ENCODE measurements around the gene NDFIP1.

NDFIP1 gene

DNA sequence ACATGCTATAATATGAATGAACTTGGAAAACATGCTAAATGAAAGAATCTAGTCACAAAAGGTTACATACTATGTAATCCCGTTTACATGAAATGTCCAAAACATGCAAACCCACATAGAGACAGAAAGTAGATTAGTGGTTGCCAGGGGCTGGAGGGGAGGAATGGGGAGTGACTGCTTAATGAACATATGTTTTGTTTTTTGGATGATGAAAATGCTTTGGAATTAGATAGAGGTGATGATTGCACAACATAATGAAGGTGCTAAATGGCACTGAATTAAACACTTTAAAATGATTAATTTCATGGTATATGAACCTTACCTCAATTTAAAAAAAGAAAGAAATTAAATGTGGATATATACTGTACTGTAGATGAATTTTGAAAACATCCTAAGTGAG lies 17.6 kb upstream of the NDFIP1 start:
- no peaks in the 10 kb centered on the region for H3K36me3 ChIP-seq
- H3K9ac ChIP-seq = no peak overlapping the region
- H3K4me3 ChIP-seq = no peak overlapping the region
- no peaks in the 10 kb centered on the region for H3K27me3 ChIP-seq
- no peak overlapping the region for H3K4me2 ChIP-seq
- TF ChIP-seq Cebpa-rat (IDR thresholded peaks at IDR 0.05) = no peak
- no peaks in the 10 kb centered on the region for H3K9me3 ChIP-seq
- peaks cover 12% of the 10 kb centered on the region for H3K4me1 ChIP-seq
- no peak overlapping the region for H3K27ac ChIP-seq
- no peaks in the 10 kb centered on the region for H4K20me1 ChIP-seq

DNA sequence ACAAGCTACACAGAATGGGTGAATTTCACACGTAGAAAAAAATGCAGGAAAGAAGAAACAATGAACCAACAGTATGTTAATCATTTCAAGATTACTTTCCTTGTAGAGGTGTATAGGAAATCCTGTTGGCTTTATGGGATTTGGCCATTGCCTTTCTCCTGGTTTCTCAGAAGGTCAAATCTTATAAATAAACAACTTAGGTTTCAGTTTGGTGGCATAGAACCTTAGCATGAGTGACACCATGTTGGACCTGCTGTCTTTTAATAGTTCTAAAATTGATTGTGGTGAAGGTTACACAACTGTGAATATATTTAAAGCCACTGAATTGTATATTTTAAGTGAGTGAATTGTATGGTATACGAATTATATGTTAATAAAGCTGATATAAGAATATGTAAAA lies 16.7 kb upstream of the NDFIP1 start:
- Histone ChIP-seq H3K9me3 (no peaks in the 10 kb centered on the region), H3K4me2 (no peak overlapping the region), H3K4me1 (peaks cover 12% of the 10 kb centered on the region), H4K20me1 (no peaks in the 10 kb centered on the region), H3K9ac (no peak overlapping the region), H3K27ac (no peak overlapping the region), H3K36me3 (no peaks in the 10 kb centered on the region), H3K27me3 (no peaks in the 10 kb centered on the region), H3K4me3 (no peak overlapping the region)
- TF ChIP-seq Cebpa-rat (IDR thresholded peaks at IDR 0.05) = no peak

DNA sequence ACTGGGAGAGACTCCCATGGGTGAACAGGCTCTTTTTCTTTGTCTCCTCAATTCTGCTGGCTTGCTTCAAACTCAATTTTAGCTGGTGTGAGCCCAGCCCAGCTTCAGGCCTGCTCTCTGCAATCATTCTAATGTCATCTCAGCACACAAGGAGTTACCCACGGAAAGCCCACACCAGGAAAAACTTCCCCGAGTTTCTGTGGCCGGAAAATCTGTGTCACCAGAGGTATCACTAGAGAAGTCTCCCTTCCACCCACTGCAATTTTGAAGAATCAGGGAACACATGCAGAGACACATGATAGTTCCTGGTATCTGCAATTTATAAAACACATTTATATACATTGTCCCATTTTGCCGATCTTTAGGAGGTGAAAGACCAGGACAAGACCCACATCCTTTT lies 13.5 kb upstream of the NDFIP1 start:
- Histone ChIP-seq H3K4me3 (no peak overlapping the region), H3K27me3 (no peaks in the 10 kb centered on the region), H3K4me2 (no peak overlapping the region; the same call in 1 of the 2 replicates), H3K27ac (no peak overlapping the region), H3K9me3 (no peaks in the 10 kb centered on the region), H3K9ac (no peak overlapping the region), H4K20me1 (no peaks in the 10 kb centered on the region), H3K36me3 (no peaks in the 10 kb centered on the region), H3K4me1 (peaks cover 12% of the 10 kb centered on the region)
- TF ChIP-seq Cebpa-rat (IDR thresholded peaks at IDR 0.05) = no peak

DNA sequence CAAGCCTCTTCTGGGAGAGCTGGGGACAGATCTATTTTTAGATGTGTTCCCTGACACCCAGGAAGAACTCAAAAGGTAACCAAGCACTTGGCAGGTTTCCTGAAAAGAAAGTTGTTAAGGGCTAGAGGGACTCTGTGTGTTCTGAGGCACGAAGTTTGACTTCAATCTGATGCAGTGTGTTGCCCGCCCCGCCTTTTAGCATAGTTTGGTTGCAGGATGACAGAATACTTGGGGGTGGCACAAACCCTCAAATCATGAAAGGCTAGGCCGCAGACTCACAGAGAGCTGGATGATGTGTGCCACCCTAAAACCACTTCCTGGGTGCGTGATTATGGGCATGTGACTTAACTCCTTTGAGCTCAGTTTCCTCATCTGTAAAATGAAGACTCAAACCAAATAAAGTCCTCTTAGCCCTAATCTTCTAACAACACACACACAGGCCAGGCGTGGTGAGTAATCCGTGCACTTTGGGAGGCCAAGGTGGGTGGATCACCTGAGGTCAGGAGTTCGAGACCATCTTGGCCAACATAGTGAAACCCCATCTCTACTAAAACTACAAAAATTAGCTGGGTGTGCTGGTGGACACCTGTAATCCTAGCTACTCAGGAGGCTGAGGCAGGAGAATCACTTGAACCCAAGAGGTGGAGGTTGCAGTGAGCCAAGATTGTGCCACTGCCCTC lies 12.8 kb upstream of the NDFIP1 start:
- Histone ChIP-seq H3K4me3 (no peak overlapping the region), H3K9ac (no peak overlapping the region), H3K9me3 (no peaks in the 10 kb centered on the region), H3K36me3 (no peaks in the 10 kb centered on the region), H3K4me1 (peaks cover 12% of the 10 kb centered on the region), H4K20me1 (no peaks in the 10 kb centered on the region), H3K4me2 (peak overlapping the region; percentile 20), H3K27me3 (no peaks in the 10 kb centered on the region), H3K27ac (no peak overlapping the region)
- no peak for TF ChIP-seq Cebpa-rat (IDR thresholded peaks at IDR 0.05)

DNA sequence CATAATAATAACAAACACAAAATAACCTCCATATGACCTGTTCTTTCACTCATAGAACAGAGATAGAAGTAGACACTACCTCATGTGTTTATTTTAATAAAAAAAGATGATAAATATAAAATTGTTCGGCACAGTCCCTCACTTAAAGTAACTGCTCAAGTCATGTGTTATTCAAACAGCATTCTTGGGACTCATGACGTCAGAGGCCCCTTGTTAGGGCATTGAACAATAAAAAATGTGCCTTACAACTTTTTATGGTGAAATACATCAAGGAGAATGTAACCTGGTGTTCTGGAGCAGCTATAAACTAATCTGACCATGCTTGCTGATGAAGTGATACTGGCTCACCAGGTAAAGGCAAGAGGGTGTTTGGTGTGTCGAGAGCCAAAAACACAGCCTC lies 12.2 kb upstream of the NDFIP1 start:
- no peaks in the 10 kb centered on the region for H3K9me3 ChIP-seq
- no peaks in the 10 kb centered on the region for H4K20me1 ChIP-seq
- no peak overlapping the region for H3K27ac ChIP-seq
- no peaks in the 10 kb centered on the region for H3K27me3 ChIP-seq
- peaks cover 12% of the 10 kb centered on the region for H3K4me1 ChIP-seq
- H3K36me3 ChIP-seq = no peaks in the 10 kb centered on the region
- H3K9ac ChIP-seq = no peak overlapping the region
- no peak overlapping the region for H3K4me3 ChIP-seq
- no peak overlapping the region for H3K4me2 ChIP-seq
- TF ChIP-seq Cebpa-rat (IDR thresholded peaks at IDR 0.05) = no peak

DNA sequence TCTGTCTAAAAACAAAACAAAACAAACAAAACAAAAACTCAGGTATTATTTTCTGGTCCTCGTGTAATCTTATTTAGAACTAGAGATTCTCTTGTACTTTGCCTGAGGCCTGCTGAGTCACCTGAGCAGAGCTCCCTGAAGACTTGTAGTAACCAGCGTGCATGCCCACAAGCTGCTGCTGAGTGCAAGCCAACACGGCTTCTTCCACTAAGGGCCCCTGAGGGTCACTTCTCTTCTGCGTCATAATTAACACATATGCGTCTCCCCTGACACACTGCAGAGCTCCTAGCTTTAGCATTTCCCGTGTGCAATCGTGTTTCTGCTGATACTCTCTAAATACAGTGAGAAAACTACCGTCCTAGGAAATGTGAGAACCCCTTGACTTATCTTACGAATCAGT lies 10.9 kb upstream of the NDFIP1 start:
- no peaks in the 10 kb centered on the region for H3K36me3 ChIP-seq
- no peaks in the 10 kb centered on the region for H3K9me3 ChIP-seq
- no peak overlapping the region for H3K4me3 ChIP-seq
- no peak overlapping the region for H3K27ac ChIP-seq
- no peak overlapping the region for H3K4me2 ChIP-seq
- no peak overlapping the region for H3K9ac ChIP-seq
- H4K20me1 ChIP-seq = no peaks in the 10 kb centered on the region
- no peaks in the 10 kb centered on the region for H3K27me3 ChIP-seq
- no peak for TF ChIP-seq Cebpa-rat (IDR thresholded peaks at IDR 0.05)
- H3K4me1 ChIP-seq = peaks cover 17% of the 10 kb centered on the region

DNA sequence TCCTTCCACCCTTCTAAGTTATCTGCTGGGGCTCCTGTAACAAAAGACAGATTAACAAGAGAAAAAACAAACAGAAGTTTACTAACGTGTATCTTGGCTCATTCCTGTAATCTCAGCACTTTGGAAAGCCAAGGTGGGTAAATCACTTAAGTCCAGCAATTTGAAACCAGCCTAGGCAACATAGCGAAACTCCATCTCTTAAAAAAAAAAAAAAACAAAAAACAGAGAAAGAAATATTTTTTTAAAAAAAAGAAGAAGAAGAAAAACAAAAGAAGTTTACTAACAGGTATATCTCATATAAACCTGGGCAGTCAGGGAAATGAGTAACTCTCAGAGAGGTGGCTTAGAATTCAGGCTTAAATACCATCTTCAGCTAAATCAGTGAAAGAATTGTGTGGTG lies 10.3 kb upstream of the NDFIP1 start:
- H3K4me3 ChIP-seq = no peak overlapping the region
- peaks cover 17% of the 10 kb centered on the region for H3K4me1 ChIP-seq
- H3K4me2 ChIP-seq = no peak overlapping the region
- H3K9me3 ChIP-seq = no peaks in the 10 kb centered on the region
- no peaks in the 10 kb centered on the region for H3K36me3 ChIP-seq
- H3K27ac ChIP-seq = no peak overlapping the region
- H3K27me3 ChIP-seq = no peaks in the 10 kb centered on the region
- no peak for TF ChIP-seq Cebpa-rat (IDR thresholded peaks at IDR 0.05)
- no peaks in the 10 kb centered on the region for H4K20me1 ChIP-seq
- H3K9ac ChIP-seq = no peak overlapping the region

DNA sequence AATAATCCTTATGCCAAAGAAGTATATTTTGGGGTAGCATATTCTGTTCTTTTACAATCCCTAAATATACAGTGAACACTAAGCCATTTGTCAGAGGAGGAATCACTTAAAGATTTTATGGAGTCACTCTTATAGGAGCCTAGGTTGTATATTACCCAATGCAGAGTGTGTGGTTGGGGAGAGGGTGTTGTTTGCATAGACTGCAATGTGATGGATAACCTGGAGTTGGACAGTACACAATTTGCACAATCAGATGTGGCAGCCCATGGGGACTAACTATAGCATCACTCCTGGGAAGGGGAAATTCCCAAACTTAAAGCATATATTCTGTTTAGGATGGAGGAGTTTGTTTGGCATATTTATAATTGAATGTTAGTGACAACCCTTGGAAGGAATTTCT lies 9.6 kb upstream of the NDFIP1 start:
- Histone ChIP-seq H3K4me3 (no peak overlapping the region), H3K4me2 (no peak overlapping the region), H3K36me3 (no peaks in the 10 kb centered on the region), H4K20me1 (no peaks in the 10 kb centered on the region), H3K27ac (no peak overlapping the region), H3K27me3 (no peaks in the 10 kb centered on the region), H3K4me1 (peaks cover 17% of the 10 kb centered on the region), H3K9me3 (no peaks in the 10 kb centered on the region), H3K9ac (no peak overlapping the region)
- TF ChIP-seq Cebpa-rat (IDR thresholded peaks at IDR 0.05) = no peak

DNA sequence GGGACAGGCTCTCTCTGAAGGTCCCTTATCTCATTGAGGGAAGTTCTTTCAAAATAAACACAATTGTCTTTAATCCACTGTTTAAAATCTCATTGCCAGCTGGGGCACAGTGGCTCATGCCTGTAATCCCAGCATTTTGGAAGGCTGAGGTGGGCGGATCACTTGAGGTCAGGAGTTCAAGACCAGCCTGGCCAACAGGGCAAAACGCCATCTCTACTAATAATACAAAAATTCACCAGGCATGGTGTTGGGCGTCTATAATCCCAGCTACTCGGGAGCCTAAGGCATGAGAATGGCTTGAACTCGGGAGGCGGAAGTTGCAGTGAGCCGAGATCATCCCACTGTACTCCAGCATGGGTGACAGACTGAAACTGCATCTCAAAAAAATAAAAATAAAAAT lies 8.3 kb upstream of the NDFIP1 start:
- Histone ChIP-seq H3K27me3 (no peaks in the 10 kb centered on the region), H3K4me2 (no peak overlapping the region), H3K4me3 (no peak overlapping the region), H3K27ac (no peak overlapping the region), H3K9me3 (no peaks in the 10 kb centered on the region), H4K20me1 (no peaks in the 10 kb centered on the region), H3K4me1 (peaks cover 22% of the 10 kb centered on the region), H3K9ac (no peak overlapping the region), H3K36me3 (no peaks in the 10 kb centered on the region)
- no peak for TF ChIP-seq Cebpa-rat (IDR thresholded peaks at IDR 0.05)

DNA sequence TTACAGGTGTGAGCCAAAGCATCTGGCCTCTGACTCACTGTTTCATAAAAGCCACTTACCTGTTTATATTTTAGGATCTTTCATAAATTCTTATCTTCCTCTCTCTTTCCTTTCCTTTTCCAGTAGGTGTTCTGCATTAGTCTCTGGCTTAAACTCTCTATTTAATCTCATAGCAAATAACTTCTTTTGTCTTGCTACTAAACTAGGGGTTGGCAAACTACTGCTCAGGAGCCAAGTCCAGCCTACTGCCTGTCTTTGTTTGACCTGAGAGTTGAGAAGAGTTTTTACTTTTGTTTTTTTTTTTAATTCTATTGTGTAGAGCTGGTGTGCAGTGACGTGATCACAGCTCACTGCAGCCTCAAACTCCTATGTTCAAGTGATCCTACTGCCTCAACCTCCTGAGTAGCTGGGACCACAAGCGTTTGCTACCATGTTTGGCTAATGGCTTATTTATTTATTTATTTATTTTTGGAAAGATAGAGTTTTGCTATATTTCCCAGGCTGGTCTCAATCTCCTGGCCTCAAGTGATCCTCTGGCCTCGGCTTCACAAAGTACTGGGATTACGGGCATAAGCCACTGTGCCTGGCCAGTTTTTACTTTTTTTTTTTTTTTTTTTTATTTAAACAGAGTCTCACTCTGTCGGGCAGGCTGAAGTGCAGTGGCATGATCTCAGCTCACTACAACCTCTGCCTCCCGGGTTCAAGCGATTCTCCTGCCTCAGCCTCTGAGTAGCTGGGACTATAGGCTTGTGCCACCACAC lies 5.4 kb upstream of the NDFIP1 start:
- no peak overlapping the region for H3K27ac ChIP-seq
- no peak for TF ChIP-seq Cebpa-rat (IDR thresholded peaks at IDR 0.05)
- H3K9me3 ChIP-seq = no peaks in the 10 kb centered on the region
- peaks cover 1% of the 10 kb centered on the region; the same call in 1 of the 2 replicates for H3K27me3 ChIP-seq
- no peak overlapping the region for H3K4me3 ChIP-seq
- H3K9ac ChIP-seq = no peak overlapping the region
- no peaks in the 10 kb centered on the region for H3K36me3 ChIP-seq
- no peaks in the 10 kb centered on the region for H4K20me1 ChIP-seq
- H3K4me2 ChIP-seq = no peak overlapping the region
- H3K4me1 ChIP-seq = peaks cover 15% of the 10 kb centered on the region
